Amniotic epithelial cell (primary cell): ENCODE measurements around the gene CPNE9.

Experiments used
- DNase-seq: peaks from one replicate; pipeline ENCODE4 v3.0.0-alpha.2; 2010; ENCODE audit warnings: low read depth

Gene CPNE9

DNA sequence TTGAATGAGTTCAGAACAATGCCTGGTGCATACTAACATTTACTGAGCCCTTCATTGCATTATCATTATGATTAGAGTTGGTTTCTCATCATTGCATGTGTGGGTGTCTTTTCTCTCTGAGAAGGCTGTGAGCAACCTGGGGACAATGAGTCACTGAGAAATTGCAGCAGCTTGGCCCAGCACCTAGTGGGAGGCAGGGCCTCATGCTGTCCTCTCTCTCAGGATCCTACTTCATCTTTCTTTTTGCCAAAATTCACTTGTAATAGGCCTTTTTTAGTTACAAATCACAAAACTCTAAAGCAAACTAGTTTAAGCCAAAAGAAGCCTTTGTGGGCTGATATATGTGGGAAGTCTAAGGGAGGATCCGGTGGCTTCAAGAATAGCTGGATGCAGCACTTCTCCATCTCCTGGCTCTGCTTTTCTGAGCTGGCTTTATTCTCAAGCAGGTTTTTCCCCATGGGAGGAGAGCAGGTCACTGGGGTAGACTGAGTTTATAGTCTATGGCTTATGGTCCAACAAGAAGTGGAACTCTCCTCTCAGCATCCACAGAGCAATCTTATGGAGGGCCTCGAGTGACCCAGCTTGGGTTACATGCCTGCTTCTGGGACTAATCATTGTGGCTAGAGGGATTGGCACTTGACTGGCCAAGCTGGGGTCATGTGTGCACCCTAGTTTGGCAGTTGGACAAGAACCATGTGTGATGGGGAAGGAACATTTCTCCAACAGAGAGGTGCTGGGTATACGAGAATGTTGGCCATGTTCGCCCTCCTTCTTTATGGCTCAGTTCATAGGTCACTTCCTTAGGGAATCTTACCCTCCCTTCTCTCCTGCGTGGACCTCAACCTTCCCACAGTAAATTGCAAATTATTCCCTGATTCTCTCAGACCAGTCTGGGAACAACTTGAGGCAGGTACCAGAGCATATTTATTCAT is 74.8 kb downstream of the CPNE9 start:
- DNase-seq, result peak; percentile 69

DNA sequence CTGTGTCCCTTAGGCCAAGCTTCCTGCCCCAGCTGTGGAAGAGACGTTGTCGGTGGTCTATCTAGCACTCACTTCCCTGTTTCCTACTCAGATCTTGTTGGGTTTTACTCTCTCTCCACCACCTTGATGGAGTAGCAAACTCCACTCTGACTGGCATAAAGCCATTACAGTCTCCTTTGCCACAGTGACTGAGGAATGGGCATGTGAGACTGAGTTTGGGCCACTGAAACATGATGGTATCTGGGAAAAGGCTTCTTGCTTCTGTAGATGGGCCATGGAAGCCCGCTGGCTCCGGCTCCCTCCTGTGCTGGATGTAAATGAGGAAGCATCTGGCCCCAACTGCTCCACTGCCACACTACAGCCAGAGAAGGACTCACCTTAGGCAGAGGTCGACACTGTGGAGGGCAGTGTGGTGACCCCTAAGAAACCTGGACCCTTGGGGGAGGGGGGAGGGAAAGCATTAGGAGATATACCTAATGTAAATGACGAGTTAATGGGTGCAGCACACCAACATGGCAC is 75.5 kb downstream of the CPNE9 start:
- no peak for DNase-seq
